Testis (tissue), 2 donors: ENCODE data around the gene TEAD2.

ENCODE experiments used
- POLR2A ChIP-seq: fragments of 450-650 bp; IDR thresholded peaks from one replicate; pipeline ENCODE4 v1.6.1; 2017; ENCODE audit warnings: antibody characterized with exemption, mild to moderate bottlenecking, moderate library complexity
- TF ChIP-seq, protein P1 (sequence below), 3 experiments: fragments of 450-650 bp in 2 of 3; fragments of 200-600 bp in 1 of 3; sonication (generic) in 1 of 3; IDR thresholded peaks; one replicate each; pipeline ENCODE4 v1.5.1; 2016 to 2019; ENCODE audit warnings: antibody characterized with exemption in 3 of 3, mild to moderate bottlenecking in 2 of 3, moderate library complexity in 1 of 3

DNA sequence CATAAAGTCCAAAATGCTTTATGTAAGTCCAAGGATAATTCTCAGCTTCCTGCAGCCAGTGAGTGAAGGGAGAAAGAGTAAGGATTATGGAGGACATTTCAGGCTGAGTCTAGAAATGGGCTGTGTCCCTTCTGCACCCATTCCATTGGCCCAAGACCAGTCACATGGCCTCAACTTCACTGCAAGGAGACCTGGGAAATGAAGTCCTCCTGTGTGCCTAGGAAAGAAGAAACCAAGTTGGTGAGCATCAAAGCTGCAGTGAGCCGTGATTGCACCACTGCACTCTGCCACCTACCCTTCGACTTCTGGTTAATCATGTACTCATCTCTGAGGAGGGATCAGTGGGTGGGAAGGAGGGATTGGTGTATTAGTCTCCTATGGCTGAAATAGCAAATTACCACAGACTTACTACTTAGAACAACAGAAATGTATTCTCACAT lies 30.6 kb downstream of the TEAD2 start:
- TF ChIP-seq, protein P1, sequence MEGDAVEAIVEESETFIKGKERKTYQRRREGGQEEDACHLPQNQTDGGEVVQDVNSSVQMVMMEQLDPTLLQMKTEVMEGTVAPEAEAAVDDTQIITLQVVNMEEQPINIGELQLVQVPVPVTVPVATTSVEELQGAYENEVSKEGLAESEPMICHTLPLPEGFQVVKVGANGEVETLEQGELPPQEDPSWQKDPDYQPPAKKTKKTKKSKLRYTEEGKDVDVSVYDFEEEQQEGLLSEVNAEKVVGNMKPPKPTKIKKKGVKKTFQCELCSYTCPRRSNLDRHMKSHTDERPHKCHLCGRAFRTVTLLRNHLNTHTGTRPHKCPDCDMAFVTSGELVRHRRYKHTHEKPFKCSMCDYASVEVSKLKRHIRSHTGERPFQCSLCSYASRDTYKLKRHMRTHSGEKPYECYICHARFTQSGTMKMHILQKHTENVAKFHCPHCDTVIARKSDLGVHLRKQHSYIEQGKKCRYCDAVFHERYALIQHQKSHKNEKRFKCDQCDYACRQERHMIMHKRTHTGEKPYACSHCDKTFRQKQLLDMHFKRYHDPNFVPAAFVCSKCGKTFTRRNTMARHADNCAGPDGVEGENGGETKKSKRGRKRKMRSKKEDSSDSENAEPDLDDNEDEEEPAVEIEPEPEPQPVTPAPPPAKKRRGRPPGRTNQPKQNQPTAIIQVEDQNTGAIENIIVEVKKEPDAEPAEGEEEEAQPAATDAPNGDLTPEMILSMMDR (IDR thresholded peaks at IDR 0.05) = no peak
- TF ChIP-seq POLR2A = no peak
